HK-2 (cell line): ENCODE data around the gene NUFIP2.
"Not testable (repeated sequence)": the region's sequence is repeated elsewhere in the genome, so short reads cannot be mapped to it uniquely, and the experiment has no call there.

Source experiments
- DNase-seq: peaks from one replicate; pipeline ENCODE4 v3.0.0-alpha.2; 2018; ENCODE audit not compliant: unreplicated experiment

NUFIP2 gene

GRCh38 chr17:29279397-29280070 is 14.4 kb downstream of the NUFIP2 start:
- no peak for DNase-seq

GRCh38 chr17:29278692-29279091 is 15.3 kb downstream of the NUFIP2 start:
- DNase-seq: no peak

DNA sequence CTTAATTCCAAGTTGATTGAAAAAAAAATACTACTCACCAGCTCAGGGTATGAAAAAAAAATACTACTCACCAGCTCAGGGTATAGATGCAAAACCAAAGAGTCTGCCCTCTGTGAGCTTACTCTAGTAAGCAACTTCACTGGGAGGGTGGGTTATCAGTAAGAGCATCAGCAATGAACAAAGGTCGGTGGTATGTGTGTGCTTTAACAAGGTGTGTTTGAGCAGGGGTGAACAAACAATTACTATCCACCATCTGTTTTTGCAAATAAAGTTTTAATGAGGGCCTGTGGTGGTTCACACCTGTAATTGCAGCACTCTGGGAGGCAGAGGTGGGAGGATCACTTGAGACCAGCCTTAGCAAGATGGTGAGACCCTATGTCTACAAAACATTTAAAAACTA is 20.0 kb downstream of the NUFIP2 start:
- no peak for DNase-seq

- DNase-seq: not testable (repeated sequence)
Measured at GRCh38 chr17:29271980-29272379, 22.0 kb downstream of the NUFIP2 start.

GRCh38 chr17:29263916-29264315 is 30.0 kb downstream of the NUFIP2 start:
- no peak for DNase-seq

GRCh38 chr17:29257756-29258155 is 36.2 kb downstream of the NUFIP2 start:
- no peak for DNase-seq

GRCh38 chr17:29256735-29257466 is 37.0 kb downstream of the NUFIP2 start:
- no peak for DNase-seq

DNA sequence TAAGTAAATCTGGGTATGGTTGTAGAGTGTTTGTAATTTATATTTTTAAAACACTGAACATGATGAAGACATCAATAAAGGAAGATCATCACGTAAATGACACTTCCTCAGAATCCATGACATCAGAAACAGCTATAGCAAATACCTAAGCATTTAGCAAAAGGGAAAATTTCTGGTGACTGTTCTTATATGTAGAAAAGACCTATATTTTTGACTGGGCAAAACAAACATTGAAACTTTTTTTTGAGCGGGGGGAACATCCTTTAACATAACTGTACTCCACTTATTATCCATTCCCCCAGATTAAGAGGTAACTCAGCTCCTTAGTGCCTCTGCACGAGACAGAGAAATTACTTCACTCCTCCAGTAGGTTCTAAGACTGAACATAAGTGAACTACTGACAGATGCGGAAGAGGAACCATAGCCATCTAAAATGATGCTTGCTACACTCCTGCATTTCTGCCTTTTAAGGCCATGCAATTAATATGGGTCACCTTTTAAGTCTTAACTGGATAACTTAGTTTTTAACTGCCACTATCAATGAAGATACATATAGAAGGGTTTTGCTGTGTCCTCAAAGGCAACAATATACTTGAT is 37.9 kb downstream of the NUFIP2 start:
- no peak for DNase-seq

GRCh38 chr17:29253037-29253436 is 40.9 kb downstream of the NUFIP2 start:
- no peak for DNase-seq

GRCh38 chr17:29252101-29252791 is 41.7 kb downstream of the NUFIP2 start:
- DNase-seq: no peak

- DNase-seq: no peak
Measured at GRCh38 chr17:29251184-29251583, 42.8 kb downstream of the NUFIP2 start.

GRCh38 chr17:29250666-29251065 is 43.3 kb downstream of the NUFIP2 start:
- no peak for DNase-seq

DNA sequence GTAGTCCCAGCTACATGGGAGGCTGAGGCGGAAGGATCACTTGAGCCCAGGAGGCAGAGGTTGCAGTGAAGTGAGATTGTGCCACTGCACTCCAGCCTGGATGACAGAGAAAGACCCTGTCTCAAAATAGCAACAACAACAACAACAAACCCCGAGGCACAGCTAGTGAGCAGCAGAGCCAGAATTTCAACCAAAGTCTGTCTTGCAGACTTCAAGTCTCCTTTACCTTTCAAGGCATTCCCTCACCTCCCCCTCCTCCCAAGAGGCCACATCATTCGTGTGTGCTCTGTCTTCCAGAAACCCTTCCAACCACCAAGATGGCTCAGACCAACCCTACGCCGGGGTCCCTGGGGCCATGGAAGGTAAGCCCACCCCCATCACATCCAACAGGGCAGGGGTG is 45.1 kb downstream of the NUFIP2 start:
- no peak for DNase-seq

- no peak for DNase-seq
Measured at GRCh38 chr17:29247219-29247618, 46.7 kb downstream of the NUFIP2 start.

- no peak for DNase-seq
Measured at GRCh38 chr17:29246628-29247027, 47.3 kb downstream of the NUFIP2 start, which contains the start of gene CRYBA1. TSS of gene CRYBA1 (plus strand) at chr17:29246859. CDS start at chr17:29246864, 5 bp downstream.

DNA sequence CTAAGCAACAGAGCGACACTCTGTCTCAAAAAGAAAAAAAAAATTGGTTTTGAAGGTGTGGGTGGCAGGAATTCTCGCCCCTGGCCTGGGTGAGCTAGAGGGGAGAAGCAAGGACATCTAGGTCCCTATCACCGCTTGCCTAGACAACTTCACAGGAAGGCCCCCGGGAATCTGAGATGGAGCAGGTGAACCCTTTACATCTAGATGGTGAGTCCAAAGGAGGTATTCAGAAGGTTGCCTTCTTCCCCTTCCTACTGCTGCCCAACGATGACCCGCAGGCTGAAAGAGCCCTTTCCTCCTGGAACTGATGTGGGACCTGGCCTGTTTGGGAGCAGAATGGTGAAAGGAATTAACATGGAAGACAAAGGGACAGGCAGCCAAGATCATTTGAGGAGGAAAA is 48.5 kb downstream of the NUFIP2 start:
- no peak for DNase-seq

- DNase-seq: no peak
Measured at GRCh38 chr17:29243792-29244191, 50.2 kb downstream of the NUFIP2 start.

- DNase-seq: no peak
Measured at GRCh38 chr17:29242790-29243189, 51.2 kb downstream of the NUFIP2 start.

GRCh38 chr17:29242051-29242450 is 51.9 kb downstream of the NUFIP2 start:
- DNase-seq: no peak

DNA sequence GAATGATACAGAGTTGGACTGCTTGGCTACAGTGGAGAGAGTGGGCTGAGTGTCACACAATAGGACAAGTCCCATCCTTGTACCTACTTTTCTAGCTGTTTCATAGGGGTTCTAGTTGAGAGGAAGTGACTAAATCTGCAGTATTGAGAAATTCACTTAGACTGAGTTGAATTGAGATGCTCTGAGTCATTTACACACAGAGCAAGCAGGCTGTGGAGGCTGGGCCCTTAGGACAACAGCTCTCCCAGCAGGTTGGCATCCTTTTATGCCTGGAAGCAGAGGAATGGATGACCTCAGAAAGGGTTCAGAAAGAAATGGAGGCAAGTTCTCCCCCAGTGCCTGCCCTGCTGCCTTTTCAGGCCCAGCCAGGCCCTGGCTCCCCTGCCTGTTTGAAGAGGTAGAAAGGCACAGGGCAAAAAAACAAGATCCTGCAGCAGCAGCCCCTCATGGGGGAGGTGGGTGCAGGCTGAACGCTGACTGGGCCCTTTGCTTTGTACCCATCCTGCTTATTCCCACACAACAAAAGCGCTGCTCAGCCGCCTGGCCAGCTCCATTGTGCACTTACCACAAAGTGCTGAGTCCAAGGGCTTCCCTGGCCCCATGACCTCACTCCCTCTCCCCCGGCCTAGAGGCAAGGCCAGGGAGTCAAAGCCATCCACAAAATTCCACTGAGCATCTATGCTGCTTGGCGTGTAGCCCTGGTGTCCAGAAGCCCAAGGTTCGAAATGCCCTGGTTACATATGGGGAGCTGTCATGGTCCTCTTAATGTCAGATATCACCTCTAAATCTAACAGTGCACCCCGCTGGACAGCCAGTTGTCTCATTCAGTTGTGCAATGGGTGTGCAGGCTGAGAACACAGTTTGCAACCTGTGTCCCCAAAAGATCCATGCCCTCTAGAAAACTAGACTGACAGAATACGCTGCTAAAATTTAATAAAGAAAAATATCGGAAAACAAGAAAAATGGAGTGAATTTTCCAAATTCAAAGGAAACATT is 52.7 kb downstream of the NUFIP2 start:
- peak; percentile 74 for DNase-seq

- no peak for DNase-seq
Measured at GRCh38 chr17:29240477-29240876, 53.5 kb downstream of the NUFIP2 start.
